Upper lobe of left lung (tissue), 6 donors: ENCODE measurements around the gene SYTL1. TPM values are rescaled to one million over a fixed set of nuclear protein-coding genes. Genes with fewer than 3 reads are reported as not detected.
A peak's percentile ranks its signal among the peaks of the same experiment; 100 is the strongest.

Source experiments
- ATAC-seq, 2 donors: fragments of 200-7000 bp; cut with Tn5 transposase; one replicate each; pipeline ENCODE4 v1.9.1; 2022; ENCODE audit warnings: mild to moderate bottlenecking in 2 of 2, moderate library complexity in 2 of 2; ENCODE audit not compliant: low FRiP score in 2 of 2
- DNase-seq, 2 donors: peaks; one replicate each; pipeline ENCODE4 v3.0.0-alpha.2; 2019 to 2020
- H3K27ac ChIP-seq, 4 donors: fragments of 200-600 bp; sonication (generic); one replicate each; pipeline ENCODE4 v1.5.1; 2016 to 2019
- H3K27me3 ChIP-seq, 4 donors: fragments of 200-600 bp; sonication (generic); one replicate each; pipeline ENCODE4 v1.5.1; 2017 to 2019
- H3K36me3 ChIP-seq, 4 donors: fragments of 200-600 bp; sonication (generic); one replicate each; pipeline ENCODE4 v1.5.1; 2016 to 2019
- H3K4me1 ChIP-seq, 4 donors: fragments of 200-600 bp; sonication (generic); one replicate each; pipeline ENCODE4 v1.5.1; 2018 to 2019
- H3K4me3 ChIP-seq, 4 donors: fragments of 200-600 bp; sonication (generic); one replicate each; pipeline ENCODE4 v1.5.1; 2017 to 2019; ENCODE audit warnings: mild to moderate bottlenecking in 2 of 4, moderate library complexity in 1 of 4
- H3K9me3 ChIP-seq, 4 donors: fragments of 200-600 bp; sonication (generic); one replicate each; pipeline ENCODE4 v1.5.1; 2018 to 2019
- CTCF ChIP-seq, 6 experiments: fragments of 450-650 bp in 4 of 6; fragments of 200-600 bp in 2 of 6; sonication (generic) in 2 of 6; IDR thresholded peaks; one replicate each; pipeline ENCODE4 v1.5.1; 2016 to 2019; ENCODE audit warnings: antibody characterized with exemption in 6 of 6
- EP300 ChIP-seq, 4 donors: sonication (generic); formaldehyde crosslinking; IDR thresholded peaks; one replicate each; pipeline ENCODE4 v1.5.1; 2017; ENCODE audit warnings: antibody characterized with exemption in 4 of 4, control low read depth in 2 of 4
- POLR2A ChIP-seq, 4 donors: fragments of 450-650 bp; IDR thresholded peaks; one replicate each; pipeline ENCODE4 v1.5.1; 2016 to 2017; ENCODE audit warnings: antibody characterized with exemption in 4 of 4, mild to moderate bottlenecking in 2 of 4
- POLR2AphosphoS5 ChIP-seq, 2 donors: sonication (generic); formaldehyde crosslinking; IDR thresholded peaks; one replicate each; pipeline ENCODE4 v1.5.1; 2017; ENCODE audit warnings: antibody characterized with exemption in 2 of 2
- WGBS, 2 donors: methylation state at CpG; one replicate each; pipeline ENCODE4 v1.1.5; 2017 to 2018; 5-methylcytosine and 5-hydroxymethylcytosine counted together
- total RNA-seq, 6 donors: library from RNA; depleted of rRNA in 4 of 6; stranded (reverse); fragments of >200 nt in 4 of 6; gene quantifications; one replicate each; pipeline versions ENCODE4 v1.1.0 to v1.2.1, GENCODE V29; 2016 to 2021
- donor health status: DM: no; HTN: no; CAD: no; lungs with moderate emphysema.
- donor health status: DM: no; HTN: yes; CAD: no; lungs with severe emphysema.

The SYTL1 gene
- total RNA-seq, 6 donors from 2014 or later, result 28.7 to 74.4 (median 44.1) TPM

GRCh38 chr1:27361553-27361952 is 19.7 kb downstream of the SYTL1 start:
- 95% methylated on average over 7 to 8 of the region's 8 CpGs for WGBS, 2 donors
- H3K36me3 ChIP-seq, result peaks cover 32 to 85% (median 78%) of the 10 kb centered on the region in 4 donors
- H3K4me3 ChIP-seq, result no peak overlapping the region
- peaks cover 19 to 39% (median 36%) of the 10 kb centered on the region in 4 donors for H3K4me1 ChIP-seq
- no peaks in the 10 kb centered on the region for H3K27me3 ChIP-seq
- no peak for ATAC-seq
- H3K27ac ChIP-seq, result no peak overlapping the region
- H3K9me3 ChIP-seq, result no peaks in the 10 kb centered on the region
- TF ChIP-seq EP300 (IDR thresholded peaks at IDR 0.05) (no peak), CTCF (IDR thresholded peaks at IDR 0.05) (no peak), POLR2A (IDR thresholded peaks at IDR 0.05) (no peak), POLR2AphosphoS5 (IDR thresholded peaks at IDR 0.05) (no peak)
- no peak for DNase-seq

- ATAC-seq, result no peak
- peaks cover 41 to 49% (median 46%) of the 10 kb centered on the region in 4 donors for H3K4me1 ChIP-seq
- no peaks in the 10 kb centered on the region for H3K27me3 ChIP-seq
- 80 to 89% methylated on average over 9 to 22 of the region's 26 CpGs for WGBS, 2 donors
- H3K9me3 ChIP-seq, result no peaks in the 10 kb centered on the region
- DNase-seq, result peak in 1 of 2 donors; percentile 68
- H3K4me3 ChIP-seq, result peak overlapping the region in 1 of 4 donors; percentile 92
- peak overlapping the region in 3 of 4 donors; percentile 93 to 98 (median 97) for H3K27ac ChIP-seq
- no peak for TF ChIP-seq EP300 (IDR thresholded peaks at IDR 0.05)
- TF ChIP-seq POLR2A (IDR thresholded peaks at IDR 0.05), result no peak
- TF ChIP-seq CTCF (IDR thresholded peaks at IDR 0.05), result no peak
- TF ChIP-seq POLR2AphosphoS5 (IDR thresholded peaks at IDR 0.05), result no peak
- H3K36me3 ChIP-seq, result peaks cover 26 to 60% (median 54%) of the 10 kb centered on the region in 4 donors
These were observed 22.2 kb downstream of the SYTL1 start for GRCh38 chr1:27363766-27364695.

- H3K27ac ChIP-seq, result peak overlapping the region; percentile 93 to 98 (median 98)
- WGBS, 2 donors, result 68 to 93% methylated on average over 3 to 11 of the region's 11 CpGs
- H3K27me3 ChIP-seq, result no peaks in the 10 kb centered on the region
- H3K9me3 ChIP-seq, result no peaks in the 10 kb centered on the region
- TF ChIP-seq EP300 (IDR thresholded peaks at IDR 0.05) (no peak), CTCF (IDR thresholded peaks at IDR 0.05) (no peak), POLR2A (IDR thresholded peaks at IDR 0.05) (no peak), POLR2AphosphoS5 (IDR thresholded peaks at IDR 0.05) (no peak)
- DNase-seq (no peak), ATAC-seq (no peak)
- H3K36me3 ChIP-seq, result peaks cover 21 to 52% (median 46%) of the 10 kb centered on the region in 4 donors
- peak overlapping the region; percentile 13 to 92 (median 72) for H3K4me3 ChIP-seq
- H3K4me1 ChIP-seq, result peaks cover 47 to 55% (median 52%) of the 10 kb centered on the region in 4 donors
These were observed 23.0 kb downstream of the SYTL1 start for GRCh38 chr1:27364696-27365371.

GRCh38 chr1:27365372-27366112 is 23.7 kb downstream of the SYTL1 start:
- Histone ChIP-seq H3K4me3 (peak overlapping the region; percentile 51 to 92 (median 72)), H3K4me1 (peaks cover 46 to 53% (median 50%) of the 10 kb centered on the region in 4 donors), H3K27ac (peak overlapping the region; percentile 93 to 98 (median 98)), H3K27me3 (no peaks in the 10 kb centered on the region), H3K9me3 (no peaks in the 10 kb centered on the region), H3K36me3 (peaks cover 17 to 52% (median 40%) of the 10 kb centered on the region in 4 donors)
- DNase-seq (peak; percentile 91 to 95), ATAC-seq (peak; percentile 87 to 88)
- TF ChIP-seq CTCF (IDR thresholded peaks at IDR 0.05) (no peak), POLR2AphosphoS5 (IDR thresholded peaks at IDR 0.05) (peak in 1 of 2 donors; percentile 68), POLR2A (IDR thresholded peaks at IDR 0.05) (peak in 3 of 4 donors; percentile 12 to 51 (median 37)), EP300 (IDR thresholded peaks at IDR 0.05) (no peak)
- WGBS, 2 donors, result 2% methylated on average over 35 to 37 of the region's 40 CpGs
